H1 (cell line): ENCODE measurements around the gene TRPM1. TPM values are rescaled to one million over a fixed set of nuclear protein-coding genes. Genes with fewer than 3 reads are reported as not detected.

Experiments used
- CTCF ChIA-PET: fragments of 300-600 bp; sonication (Branson Sonifier 250); formaldehyde crosslinking; loops from one replicate; lab custom pipeline; 2021; ENCODE audit not compliant: partially characterized antibody; lab: Charles Lee
- POLR2A ChIA-PET: fragments of 300-600 bp; sonication (Branson Sonifier 250); formaldehyde crosslinking; loops from one replicate; lab custom pipeline; 2021; ENCODE audit warnings: inconsistent platforms; ENCODE audit not compliant: partially characterized antibody; lab: Charles Lee
- DNase-seq, 2 experiments: peaks; one replicate each; pipeline versions ENCODE4 v3.0.0 to v3.0.0-alpha.2; 2010 to 2022; ENCODE audit warnings: low spot score in 2 of 2, low read depth in 1 of 2, mixed read lengths in 1 of 2
- FAIRE-seq: peaks from 2 replicates; lab custom pipeline; 2011; peaks lifted over from hg19 to GRCh38; lab: Jason Lieb, UNC
- H2AFZ ChIP-seq: 2 replicates; pipeline ENCODE4 v1.8.1; 2012; ENCODE audit warnings: low read length, inconsistent platforms
- H2AK5ac ChIP-seq: 2 replicates; pipeline ENCODE4 v1.6.1; 2013; ENCODE audit warnings: low read depth, low read length
- H2BK120ac ChIP-seq: replicated peaks from 2 replicates; pipeline ENCODE3; 2013; ENCODE audit warnings: low read depth, low read length, inconsistent platforms
- H2BK12ac ChIP-seq: 2 replicates; pipeline ENCODE4 v1.6.1; 2013; ENCODE audit warnings: low read depth, low read length
- H2BK15ac ChIP-seq: 2 replicates; pipeline ENCODE4 v1.6.1; 2013; ENCODE audit warnings: low read length
- H2BK20ac ChIP-seq: 2 replicates; pipeline ENCODE4 v1.6.1; 2013; ENCODE audit warnings: low read length
- H2BK5ac ChIP-seq: 2 replicates; pipeline ENCODE4 v1.6.1; 2013; ENCODE audit warnings: low read depth, low read length
- H3K14ac ChIP-seq: 2 replicates; pipeline ENCODE4 v1.6.1; 2013; ENCODE audit warnings: inconsistent platforms; ENCODE audit not compliant: insufficient read length
- H3K18ac ChIP-seq: 2 replicates; pipeline ENCODE4 v1.6.1; 2013; ENCODE audit warnings: low read length; ENCODE audit errors: extremely low read depth
- H3K23ac ChIP-seq: 2 replicates; pipeline ENCODE4 v1.6.1; 2013; ENCODE audit warnings: inconsistent platforms; ENCODE audit not compliant: insufficient read length
- H3K23me2 ChIP-seq: 2 replicates; pipeline ENCODE4 v1.6.1; 2013; ENCODE audit warnings: low read depth, low read length
- H3K27ac ChIP-seq: 2 replicates; pipeline ENCODE4 v1.6.1; 2011; ENCODE audit warnings: low read depth, low read length, inconsistent platforms
- H3K27me3 ChIP-seq, 4 experiments: replicated peaks in 1 of 4; 1 replicate in 1 of 4; 2 replicates in 3 of 4; pipeline versions ENCODE4 v1.6.1 to v1.8.1; 2011 to 2013; ENCODE audit warnings: low read length in 3 of 4, mild to moderate bottlenecking in 3 of 4, inconsistent platforms in 2 of 4, mixed read lengths in 2 of 4, moderate library complexity in 1 of 4; ENCODE audit not compliant: control insufficient read depth in 3 of 4, insufficient read depth in 3 of 4; ENCODE audit errors: extremely low read depth in 1 of 4
- H3K36me3 ChIP-seq, 4 experiments: 2 replicates each; pipeline versions ENCODE4 v1.6.1 to v1.8.1; 2011 to 2013; ENCODE audit warnings: mild to moderate bottlenecking in 4 of 4, low read length in 3 of 4, moderate library complexity in 2 of 4, control low read depth in 1 of 4, inconsistent platforms in 1 of 4; ENCODE audit not compliant: insufficient read depth in 4 of 4, control insufficient read depth in 2 of 4
- H3K4ac ChIP-seq: replicated peaks from 2 replicates; pipeline ENCODE3; 2013; ENCODE audit warnings: low read length, low read depth, mixed read lengths, inconsistent platforms; ENCODE audit not compliant: insufficient read length
- H3K4me1 ChIP-seq, 4 experiments: replicated peaks in 1 of 4; 1 replicate in 1 of 4; 2 replicates in 3 of 4; pipeline versions ENCODE4 v1.6.1 to v1.8.1; 2011 to 2013; ENCODE audit warnings: low read length in 3 of 4, inconsistent platforms in 2 of 4, mixed read lengths in 1 of 4; ENCODE audit not compliant: insufficient read depth in 4 of 4, control insufficient read depth in 3 of 4
- H3K4me2 ChIP-seq, 2 experiments: 2 replicates each; pipeline versions ENCODE4 v1.6.1 to v1.8.1; 2011 to 2013; ENCODE audit warnings: low read depth in 2 of 2, low read length in 2 of 2, control low read depth in 1 of 2, inconsistent platforms in 1 of 2, mild to moderate bottlenecking in 1 of 2; ENCODE audit not compliant: insufficient read depth in 1 of 2
- H3K4me3 ChIP-seq, 4 experiments: fragments of 200-600, 300-600 bp in 1 of 4; sonication (generic), shearing (Covaris generic), sonication (Bioruptor Twin) in 1 of 4; 2 replicates each; pipeline versions ENCODE4 v1.5.1 to v1.8.1; 2011 to 2016; ENCODE audit warnings: low read length in 4 of 4, low read depth in 3 of 4, control low read depth in 2 of 4, inconsistent platforms in 2 of 4, mild to moderate bottlenecking in 2 of 4, mixed read lengths in 1 of 4, moderate library complexity in 1 of 4; ENCODE audit not compliant: insufficient read depth in 2 of 4; ENCODE audit errors: extremely low read depth in 1 of 4
- H3K56ac ChIP-seq: replicated peaks from 2 replicates; pipeline ENCODE3; 2013; ENCODE audit warnings: low read depth, mild to moderate bottlenecking, mixed read lengths, low read length, inconsistent platforms; ENCODE audit not compliant: insufficient read length
- H3K79me1 ChIP-seq: 2 replicates; pipeline ENCODE4 v1.6.1; 2013; ENCODE audit warnings: low read depth, low read length, control low read depth
- H3K79me2 ChIP-seq, 2 experiments: 2 replicates each; pipeline versions ENCODE4 v1.6.1 to v1.8.1; 2012 to 2013; ENCODE audit warnings: low read length in 2 of 2, mild to moderate bottlenecking in 2 of 2, inconsistent platforms in 1 of 2; ENCODE audit not compliant: insufficient read depth in 2 of 2, control insufficient read depth in 1 of 2
- H3K9ac ChIP-seq, 4 experiments: replicated peaks in 1 of 4; 1 replicate in 1 of 4; 2 replicates in 3 of 4; pipeline versions ENCODE4 v1.6.1 to v1.8.1; 2011 to 2013; ENCODE audit warnings: low read depth in 3 of 4, low read length in 3 of 4, control low read depth in 2 of 4, mild to moderate bottlenecking in 2 of 4, moderate library complexity in 2 of 4, inconsistent platforms in 1 of 4; ENCODE audit errors: extremely low read depth in 1 of 4
- H3K9me3 ChIP-seq, 2 experiments: 2 replicates each; pipeline versions ENCODE4 v1.6.1 to v1.8.1; 2012 to 2013; ENCODE audit warnings: mild to moderate bottlenecking in 2 of 2, moderate library complexity in 2 of 2, control low read depth in 1 of 2, inconsistent platforms in 1 of 2, low read depth in 1 of 2, low read length in 1 of 2, mixed read lengths in 1 of 2; ENCODE audit not compliant: insufficient read depth in 2 of 2
- H4K20me1 ChIP-seq, 2 experiments: replicated peaks in 1 of 2; 2 replicates each; pipeline versions ENCODE3 to v1.8.1; 2011 to 2013; ENCODE audit warnings: inconsistent platforms in 2 of 2, low read length in 2 of 2, mild to moderate bottlenecking in 1 of 2; ENCODE audit not compliant: insufficient read depth in 2 of 2, control insufficient read depth in 1 of 2
- H4K5ac ChIP-seq: 2 replicates; pipeline ENCODE4 v1.6.1; 2013; ENCODE audit warnings: low read length, low read depth, mixed read lengths, inconsistent platforms; ENCODE audit not compliant: insufficient read length
- H4K8ac ChIP-seq: 2 replicates; pipeline ENCODE4 v1.8.0; 2013; ENCODE audit warnings: mild to moderate bottlenecking, moderate library complexity, low read length, inconsistent platforms; ENCODE audit not compliant: insufficient read depth; ENCODE audit errors: extremely low read depth
- H4K91ac ChIP-seq: replicated peaks from 2 replicates; pipeline ENCODE3; 2013; ENCODE audit warnings: low read length, mixed read lengths, inconsistent platforms; ENCODE audit not compliant: insufficient read length
- CBX8 ChIP-seq: fragments of 300-800, 300-1000 bp; sonication (generic); IDR thresholded peaks from 2 replicates; pipeline ENCODE4 v1.7.1; 2016; ENCODE audit warnings: low read depth, low read length, borderline replicate concordance
- SP1 ChIP-seq: IDR thresholded peaks from 2 replicates; pipeline ENCODE4 v1.6.1; 2011; ENCODE audit warnings: low read depth, low read length
- WGBS, 2 experiments: shearing (Covaris generic) in 1 of 2; methylation state at CpG; one replicate each; pipeline versions ENCODE4 v1.1.6 to v1.1.7; 2013 to 2015; ENCODE audit warnings: low lambda C conversion rate in 2 of 2, mixed read lengths in 2 of 2, inconsistent platforms in 1 of 2, low coverage in 1 of 2, missing lambda C conversion rate in 1 of 2; ENCODE audit not compliant: insufficient replicate concordance in 2 of 2, insufficient coverage in 1 of 2, insufficient read length in 1 of 2; ENCODE audit errors: extremely low coverage in 1 of 2, missing lambda C conversion rate in 1 of 2; 5-methylcytosine and 5-hydroxymethylcytosine counted together
- polyA plus RNA-seq, 7 experiments: library from polyadenylated mRNA; depleted of rRNA in 3 of 7; stranded (reverse) in 5 of 7; unstranded in 2 of 7; fragments of >200 nt in 5 of 7; fragments of 200-250 nt in 2 of 7; gene quantifications; 1 replicate in 5 of 7; 2 replicates in 1 of 7; 4 replicates in 1 of 7; pipeline versions ENCODE4 v1.2.1 to v1.2.3, GENCODE V29; 2011 to 2013; ENCODE audit warnings: missing spikeins in 2 of 7, mixed read lengths in 2 of 7
- total RNA-seq: library from RNA; stranded (reverse); fragmentation: NEBNext Ultra II Directional; extraction: Animal tissue kit (Norgen Biotek cat#: 25700); gene quantifications from 2 replicates; pipeline ENCODE4 v1.2.1, GENCODE V29; 2021

The TRPM1 gene
- total and polyA plus RNA-seq, 2 of the 8 experiments (the other 6 are each of a cell fraction or from before 2014, with no cell fraction given) = 0.05 TPM; not detected in 1

DNA sequence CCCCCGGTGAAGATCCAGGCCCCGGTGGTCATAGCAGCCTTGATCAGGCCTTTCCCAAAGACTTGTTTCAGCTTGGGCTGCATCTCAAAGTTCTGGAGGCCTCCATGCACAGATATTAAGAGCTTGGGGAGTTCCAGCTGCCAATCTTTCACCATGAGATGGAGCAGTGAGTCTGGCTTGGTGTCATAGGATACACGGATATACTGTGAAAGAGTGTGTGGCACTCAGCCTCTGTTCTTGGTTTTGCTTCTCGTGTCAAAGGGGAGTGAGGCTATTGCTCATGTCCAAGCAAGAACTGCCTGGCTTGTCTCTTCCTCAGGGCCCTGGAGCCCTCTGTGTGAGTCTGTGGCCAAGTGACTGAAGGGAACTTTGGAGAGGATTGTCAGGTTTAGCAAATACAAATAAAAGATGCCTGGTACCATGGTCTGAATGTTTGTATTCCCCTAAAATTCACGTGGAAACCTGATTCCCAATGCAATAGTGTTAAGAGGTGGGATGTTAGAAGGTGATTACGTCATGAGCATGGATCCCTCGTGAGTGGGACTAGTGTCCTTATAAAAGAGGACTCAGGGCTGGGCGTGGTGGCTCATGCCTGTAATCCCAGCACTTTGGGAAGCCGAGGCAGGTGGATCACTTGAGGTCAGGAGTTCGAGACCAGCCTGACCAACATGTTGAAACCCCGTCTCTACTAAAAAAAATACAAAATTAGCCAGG is 33.5 kb downstream of the TRPM1 start:
- H2BK12ac ChIP-seq = no peak overlapping the region
- no peak overlapping the region for H3K23ac ChIP-seq
- H2BK20ac ChIP-seq = no peak overlapping the region
- 91% methylated on average over 11 of the region's 11 CpGs; no CpG with 5 or more reads in 1 of the 2 experiments for WGBS, 2 experiments
- no peak overlapping the region for H3K27ac ChIP-seq
- TF ChIP-seq SP1 = no peak
- no peak for TF ChIP-seq CBX8
- TF ChIP-seq, all 59 proteins: peak for 0
- Histone ChIP-seq H3K9me3 (no peaks in the 10 kb centered on the region), H2BK5ac (no peak overlapping the region), H3K14ac (no peak overlapping the region), H3K4ac (no peak overlapping the region), H3K9ac (no peak overlapping the region), H3K4me2 (no peak overlapping the region), H3K79me1 (no peaks in the 10 kb centered on the region), H4K91ac (no peak overlapping the region), H2AFZ (no peak overlapping the region), H3K4me3 (no peak overlapping the region), H3K23me2 (no peaks in the 10 kb centered on the region), H2BK15ac (no peak overlapping the region), H2BK120ac (no peak overlapping the region), H3K79me2 (no peaks in the 10 kb centered on the region), H2AK5ac (no peak overlapping the region), H3K56ac (no peak overlapping the region), H3K27me3 (no peaks in the 10 kb centered on the region), H4K20me1 (no peaks in the 10 kb centered on the region), H3K36me3 (no peaks in the 10 kb centered on the region), H3K18ac (no peak overlapping the region), H4K5ac (no peak overlapping the region), H4K8ac (no peak overlapping the region), H3K4me1 (no peaks in the 10 kb centered on the region; a peak in 1 of 7 replicates)
- DNase-seq (peak in 1 of 2 experiments; percentile 16), FAIRE-seq (no peak)
- ChIA-PET POLR2A (no interaction called here), CTCF (interaction anchor here (1.1 kb wide), 1 partner anchor 61 kb away, joined by 3 read pairs; no protein-coding TSS in a partner anchor)
